GM12878 (cell line): ENCODE data around the gene ARGLU1. TPM values are rescaled to one million over a fixed set of nuclear protein-coding genes. Genes with fewer than 3 reads are reported as not detected.

Experiments
- ATAC-seq: fragments of 200-7000 bp; cut with Tn5 transposase; 3 replicates; pipeline ENCODE4 v1.9.1; 2020; ENCODE audit warnings: mild to moderate bottlenecking, moderate library complexity
- BruUV-seq: library from RNA; stranded (reverse); fragments of 400-500 nt; replicated peaks from 2 replicates; lab custom pipeline; 2021; lab: Mats Ljungman, UMichigan
- CTCF ChIA-PET: fragments of 300-600 bp; sonication (Branson Sonifier 250); formaldehyde crosslinking; extraction: SDS; loops from one replicate; lab custom pipeline; 2021; ENCODE audit warnings: inconsistent platforms; lab: Yijun Ruan, JAX
- POLR2A ChIA-PET: fragments of 350-600 bp; formaldehyde crosslinking; extraction: SDS; loops from one replicate; lab custom pipeline; 2021; ENCODE audit warnings: inconsistent platforms; lab: Charles Lee
- RAD21 ChIA-PET: fragments of 300-600 bp; sonication (Branson Sonifier 250); formaldehyde crosslinking; loops from one replicate; lab custom pipeline; 2023; ENCODE audit warnings: antibody characterized with exemption; ENCODE audit not compliant: unreplicated experiment; lab: Charles Lee
- SMC1A ChIA-PET: fragments of 300-600 bp; sonication (Branson Sonifier 250); formaldehyde crosslinking; loops from one replicate; lab custom pipeline; 2023; ENCODE audit not compliant: unreplicated experiment, uncharacterized antibody; lab: Charles Lee
- DNase-seq: peaks from one replicate; pipeline ENCODE4 v3.0.0-alpha.2; 2011; ENCODE audit warnings: low read depth, low spot score
- FAIRE-seq: peaks from 3 replicates; lab custom pipeline; 2011; peaks lifted over from hg19 to GRCh38; lab: Jason Lieb, UNC
- H2AFZ ChIP-seq: 2 replicates; pipeline ENCODE4 v1.6.0; 2011; ENCODE audit warnings: low read depth, low read length, control low read depth; ENCODE audit not compliant: control insufficient read depth
- H3K27ac ChIP-seq: 2 replicates; pipeline ENCODE4 v1.5.1; 2011; ENCODE audit warnings: control low read depth; ENCODE audit not compliant: control insufficient read depth, insufficient read depth
- H3K27me3 ChIP-seq, 2 experiments: replicated peaks in 1 of 2; 2 replicates each; pipeline versions ENCODE4 v1.6.0 to v1.6.1; 2011; ENCODE audit warnings: low read length in 1 of 2; ENCODE audit not compliant: control insufficient read depth in 2 of 2, insufficient read depth in 2 of 2
- H3K36me3 ChIP-seq, 2 experiments: 2 replicates each; pipeline ENCODE4 v1.5.1; 2011; ENCODE audit warnings: low read length in 1 of 2; ENCODE audit not compliant: control insufficient read depth in 2 of 2, insufficient read depth in 2 of 2
- H3K4me1 ChIP-seq: 2 replicates; pipeline ENCODE4 v1.6.1; 2011; ENCODE audit warnings: mild to moderate bottlenecking, low read length, moderate library complexity, mixed read lengths; ENCODE audit not compliant: control insufficient read depth, insufficient read depth
- H3K4me2 ChIP-seq: 2 replicates; pipeline ENCODE4 v1.6.0; 2011; ENCODE audit warnings: control low read depth; ENCODE audit not compliant: control insufficient read depth, insufficient read depth
- H3K4me3 ChIP-seq: fragments of 200-600 bp; sonication (generic); 2 replicates; pipeline ENCODE4 v1.5.1; 2016
- H3K79me2 ChIP-seq: 2 replicates; pipeline ENCODE4 v1.6.0; 2011; ENCODE audit warnings: low read length; ENCODE audit not compliant: control insufficient read depth, insufficient read depth
- H3K9ac ChIP-seq: 2 replicates; pipeline ENCODE4 v1.8.0; 2011; ENCODE audit warnings: low read length, control low read depth, mixed read lengths; ENCODE audit not compliant: control insufficient read depth, insufficient read depth
- H3K9me3 ChIP-seq: replicated peaks from 3 replicates; pipeline ENCODE4 v1.5.1; 2011; ENCODE audit warnings: mild to moderate bottlenecking, low read length; ENCODE audit not compliant: control insufficient read depth, insufficient read depth
- H4K20me1 ChIP-seq: 2 replicates; pipeline ENCODE4 v1.6.0; 2011; ENCODE audit not compliant: control insufficient read depth, insufficient read depth
- ATF7 ChIP-seq: fragments of 450-650 bp; IDR thresholded peaks from 2 replicates; pipeline ENCODE4 v1.6.1; 2016; ENCODE audit warnings: low read depth, mild to moderate bottlenecking
- CHD4 ChIP-seq: fragments of 200-600 bp; sonication (generic); IDR thresholded peaks from 2 replicates; pipeline ENCODE4 v1.6.1; 2016; ENCODE audit warnings: mild to moderate bottlenecking
- FOS ChIP-seq: IDR thresholded peaks from 3 replicates; pipeline ENCODE4 v1.6.1; 2011; ENCODE audit warnings: borderline replicate concordance; ENCODE audit not compliant: insufficient read length; ENCODE audit errors: extremely low read depth
- MTA3 ChIP-seq: IDR thresholded peaks from 2 replicates; pipeline ENCODE4 v1.6.1; 2012; ENCODE audit warnings: low read length, inconsistent platforms, borderline replicate concordance
- MXI1 ChIP-seq: fragments of 150-350 bp; IDR thresholded peaks from 2 replicates; pipeline ENCODE4 v1.6.1; 2011; ENCODE audit warnings: low read depth, mild to moderate bottlenecking, inconsistent platforms, low read length, improper control_type of control experiment
- MYC ChIP-seq: IDR thresholded peaks from 2 replicates; pipeline ENCODE4 v1.6.1; 2011; ENCODE audit warnings: mild to moderate bottlenecking, low read length, moderate library complexity, inconsistent platforms; ENCODE audit not compliant: insufficient read depth, insufficient replicate concordance, insufficient read length, severe bottlenecking
- SUZ12 ChIP-seq: fragments of 200-600 bp; sonication (generic); IDR thresholded peaks from one replicate; pipeline ENCODE4 v1.6.1; 2018; ENCODE audit warnings: antibody characterized with exemption, mild to moderate bottlenecking; ENCODE audit not compliant: unreplicated experiment
- ZBTB40 ChIP-seq: fragments of 450-650 bp; IDR thresholded peaks from 2 replicates; pipeline ENCODE4 v1.6.1; 2016; ENCODE audit warnings: mild to moderate bottlenecking, moderate library complexity, borderline replicate concordance
- ZNF622 ChIP-seq: fragments of 450-650 bp; IDR thresholded peaks from 2 replicates; pipeline ENCODE4 v1.6.1; 2017; ENCODE audit warnings: mild to moderate bottlenecking, inconsistent platforms
- WGBS: methylation state at CpG from one replicate; pipeline ENCODE4 v1.1.6; 2016; ENCODE audit warnings: low lambda C conversion rate; ENCODE audit not compliant: insufficient replicate concordance, insufficient coverage; ENCODE audit errors: missing lambda C conversion rate; 5-methylcytosine and 5-hydroxymethylcytosine counted together
- in situ Hi-C: fragments of 300-500 bp; cut with MboI; formaldehyde crosslinking; loops from 9 replicates; pipeline ENCODE4 v1.14.3; 2018; ENCODE audit warnings: mixed read lengths
- intact Hi-C: fragments of 100-400 bp; cut with micrococcal nuclease; formaldehyde crosslinking; loops from one replicate; pipeline ENCODE4 v1.14.2; 2022; ENCODE audit not compliant: unreplicated experiment
- polyA plus RNA-seq, 11 experiments: library from polyadenylated mRNA; depleted of rRNA in 4 of 11; unstranded in 6 of 11; stranded (reverse) in 5 of 11; fragments of >200 nt; fragmentation: Nextera tagmentation in 4 of 11; fragmentation: Illumina TruSeq in 1 of 11; extraction: Ambion mirVana in 4 of 11; extraction: Trizol in 1 of 11; gene quantifications; 1 replicate in 1 of 11; 2 replicates in 10 of 11; pipeline versions ENCODE4 v1.2.1 to v1.2.3, GENCODE V29; 2011 to 2016; ENCODE audit warnings: inconsistent platforms in 2 of 11, missing spikeins in 2 of 11, low read depth in 1 of 11
- total RNA-seq, 4 experiments: library from RNA; depleted of rRNA in 3 of 4; stranded (reverse); fragments of >200 nt in 3 of 4; fragmentation: Illumina TruSeq in 1 of 4; extraction: Trizol in 1 of 4; gene quantifications; 2 replicates each; pipeline versions ENCODE4 v1.2.1 to v1.2.3, GENCODE V29; 2013 to 2021

The ARGLU1 gene
- total and polyA plus RNA-seq, 10 of the 15 experiments (the other 5 are each of a cell fraction or from before 2014, with no cell fraction given): 47.1 to 197 (median 98.3) TPM

- Histone ChIP-seq H3K4me1 (no peaks in the 10 kb centered on the region), H3K27ac (no peak overlapping the region), H3K36me3 (no peaks in the 10 kb centered on the region), H3K9me3 (no peaks in the 10 kb centered on the region), H3K27me3 (no peaks in the 10 kb centered on the region), H3K79me2 (no peaks in the 10 kb centered on the region), H3K9ac (no peak overlapping the region), H2AFZ (no peak overlapping the region), H3K4me3 (no peak overlapping the region), H3K4me2 (no peak overlapping the region), H4K20me1 (no peaks in the 10 kb centered on the region)
- no TSS peak for BruUV-seq
- TF ChIP-seq ZNF622 (no peak), SUZ12 (no peak), FOS (no peak), MXI1 (no peak), ATF7 (no peak), MTA3 (no peak), ZBTB40 (no peak), MYC (no peak), CHD4 (no peak)
- ATAC-seq (peak; percentile 30; the same call in 1 of the 3 replicates), FAIRE-seq (no peak), DNase-seq (no peak)
- 28% methylated on average over 2 of the region's 2 CpGs for WGBS
- CTCF ChIA-PET: no interaction called here
- RAD21 ChIA-PET: no interaction called here
- intact Hi-C loops (no loop called here), in situ Hi-C loops (no loop called here)
- SMC1A ChIA-PET: interaction anchor here (0.6 kb wide), 1 partner anchor 22 kb away, joined by 3 read pairs; no protein-coding TSS in a partner anchor
- POLR2A ChIA-PET: no interaction called here
Observed at GRCh38 chr13:106499113-106499512, 68.8 kb downstream of the ARGLU1 start.
